HG03575 (cell line): ENCODE results near the gene RAD51B.

Source experiments
- ATAC-seq: cut with Tn5 transposase; IDR thresholded peaks from one replicate; pipeline ENCODE4 v1.9.1; 2021; ENCODE audit not compliant: unreplicated experiment, insufficient number of reproducible peaks, low FRiP score; ENCODE audit errors: extremely low read depth

RAD51B gene

DNA sequence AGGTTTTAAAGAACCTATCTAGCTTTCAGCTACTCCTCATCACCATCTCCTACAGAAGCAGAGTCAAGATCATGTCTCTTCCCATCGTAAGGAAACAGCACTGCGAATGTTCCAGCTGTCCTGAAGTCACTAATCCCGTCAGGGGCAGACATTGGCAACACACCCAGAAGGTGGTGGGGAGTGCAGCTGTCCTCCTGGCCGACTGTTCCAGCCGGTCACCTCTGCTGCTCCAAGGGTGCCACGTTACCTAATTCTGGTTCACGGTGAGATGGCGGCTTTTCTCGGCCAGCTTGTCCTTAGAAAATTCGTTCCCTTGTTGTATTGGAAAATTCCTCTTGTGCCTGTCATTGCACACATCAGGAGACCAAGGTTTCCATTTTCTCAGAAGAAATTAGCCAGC, 777.1 kb downstream of the RAD51B start:
- ATAC-seq: no peak

- no peak for ATAC-seq
These were observed 778.5 kb downstream of the RAD51B start for GRCh38 chr14:68598089-68598488.

GRCh38 chr14:68598621-68599447, 779.3 kb downstream of the RAD51B start:
- no peak for ATAC-seq

GRCh38 chr14:68599896-68600610, 780.5 kb downstream of the RAD51B start:
- ATAC-seq: no peak

GRCh38 chr14:68602507-68602906, 782.9 kb downstream of the RAD51B start:
- ATAC-seq: no peak

DNA sequence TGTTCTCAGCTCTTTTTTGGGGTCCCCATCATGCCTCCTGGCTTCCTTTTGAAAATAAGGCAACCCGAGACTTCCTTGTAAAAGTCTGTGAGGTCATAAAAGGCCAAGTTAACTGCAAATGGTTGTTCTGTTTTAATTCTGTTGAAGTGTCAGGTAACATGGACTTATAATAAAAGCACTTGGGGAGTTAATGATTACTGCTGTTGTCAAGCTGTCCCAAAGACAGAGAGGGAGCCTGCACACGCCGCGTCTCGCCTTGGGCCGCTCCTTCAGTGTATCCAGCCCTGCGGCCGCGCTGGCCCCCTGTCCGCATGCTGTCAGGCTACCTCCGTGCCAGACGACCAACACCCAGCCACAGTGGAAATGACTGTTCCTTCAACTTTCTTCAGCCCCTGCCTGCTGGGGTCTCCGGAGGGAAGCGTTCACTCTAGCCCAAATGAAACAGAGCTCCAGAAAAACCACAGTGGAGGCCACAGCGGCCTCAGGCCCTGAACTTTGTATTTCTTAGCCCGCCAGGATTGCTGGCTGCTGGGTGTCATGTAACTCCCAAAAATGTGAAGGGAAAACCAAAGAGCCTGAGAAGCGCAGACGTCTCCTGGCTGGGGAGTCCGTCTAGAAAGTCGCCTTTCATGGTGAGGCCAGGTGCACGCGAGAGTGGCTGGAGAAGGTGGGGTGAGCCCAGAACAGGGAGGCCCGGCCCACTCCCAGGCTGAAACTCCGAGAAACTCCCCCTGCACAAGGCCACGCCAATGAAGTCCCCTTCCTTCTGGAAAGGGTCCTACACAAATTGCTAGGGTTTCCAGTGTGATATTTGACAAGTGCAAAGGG, 784.2 kb downstream of the RAD51B start:
- no peak for ATAC-seq

DNA sequence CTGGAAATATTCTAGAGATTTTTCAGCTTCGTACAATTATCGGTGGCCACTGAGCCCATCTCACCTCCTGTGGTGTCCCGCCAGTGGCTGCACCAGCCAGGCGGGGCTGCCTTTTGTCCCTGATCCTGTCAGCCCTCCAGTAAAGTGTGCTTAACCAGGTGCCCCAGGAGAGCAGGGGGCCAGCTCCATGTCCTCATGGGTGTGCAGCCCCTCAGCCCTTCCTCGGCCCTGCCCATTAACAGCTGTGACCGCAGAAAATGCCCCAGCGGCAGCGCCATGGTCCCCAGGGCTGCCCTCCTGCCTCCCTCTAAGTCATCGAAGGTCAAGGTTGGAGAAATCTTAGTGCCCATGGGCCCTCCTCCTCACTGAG, 784.8 kb downstream of the RAD51B start:
- no peak for ATAC-seq

GRCh38 chr14:68604822-68605221, 785.2 kb downstream of the RAD51B start:
- ATAC-seq: no peak

- no peak for ATAC-seq
These were observed 786.6 kb downstream of the RAD51B start for GRCh38 chr14:68606176-68606575.

- ATAC-seq: no peak
These were observed 787.1 kb downstream of the RAD51B start for GRCh38 chr14:68606644-68607043.

DNA sequence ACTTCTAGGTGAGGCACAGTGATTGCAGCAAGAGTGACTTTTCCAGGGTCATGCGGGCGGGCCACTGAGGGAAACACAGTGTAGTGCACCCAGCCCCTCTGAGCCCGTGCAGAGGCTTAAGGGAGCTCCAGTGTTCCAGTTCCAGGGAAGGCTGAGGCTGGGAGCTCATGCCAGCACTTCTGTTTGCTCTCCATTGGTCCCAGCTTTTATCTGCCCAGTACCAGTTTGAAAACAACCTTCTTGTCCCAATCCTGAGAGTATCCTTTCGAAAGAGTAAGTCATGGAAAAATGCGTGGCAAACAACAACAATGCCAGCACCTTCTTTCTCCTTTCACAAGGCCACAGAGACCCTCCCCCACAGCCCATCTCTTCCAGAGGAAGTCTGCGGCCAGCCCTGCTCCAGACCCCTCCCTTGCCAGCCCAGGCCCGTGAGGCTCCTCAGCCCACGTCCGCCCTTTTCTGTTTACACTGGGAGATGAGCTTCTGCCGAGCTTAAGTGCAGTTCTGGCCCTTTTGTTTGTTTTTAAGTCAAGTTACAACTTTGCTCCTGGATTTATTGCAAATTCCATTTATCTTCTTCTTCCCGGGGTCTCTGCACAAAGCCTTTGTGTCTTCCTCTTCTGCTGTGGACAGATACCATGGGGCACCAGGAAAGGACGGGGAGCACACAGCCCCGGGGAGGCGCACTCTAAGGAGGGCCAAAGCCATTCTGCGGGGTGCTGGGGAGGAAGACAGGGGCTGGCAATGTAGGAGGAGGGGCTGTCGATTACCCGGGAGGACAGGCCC, 787.7 kb downstream of the RAD51B start:
- no peak for ATAC-seq

- ATAC-seq: no peak
These were observed 788.4 kb downstream of the RAD51B start for GRCh38 chr14:68607867-68608573.

DNA sequence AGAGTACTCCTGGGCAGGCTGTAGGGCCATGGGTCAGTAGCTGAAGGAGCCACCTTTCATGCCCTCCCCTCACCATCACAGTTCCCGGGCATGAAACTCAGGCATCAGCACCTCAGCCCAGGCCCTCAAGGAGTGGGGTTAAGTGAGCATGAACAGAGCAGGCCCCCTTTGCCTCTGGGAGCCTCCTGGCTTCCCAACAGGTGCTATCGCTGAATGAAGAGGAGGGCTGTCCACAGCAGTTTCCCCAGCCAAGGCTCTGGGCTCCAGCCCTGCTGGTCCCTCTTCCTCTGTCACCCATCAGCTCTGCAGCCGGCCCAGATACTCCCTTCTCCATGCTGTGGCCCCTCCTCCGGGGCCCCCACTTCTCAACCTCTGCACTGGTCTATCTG, 789.0 kb downstream of the RAD51B start:
- ATAC-seq: no peak

- ATAC-seq: no peak
These were observed 789.4 kb downstream of the RAD51B start for GRCh38 chr14:68609012-68609411.

- no peak for ATAC-seq
These were observed 790.7 kb downstream of the RAD51B start for GRCh38 chr14:68610251-68610793.

- no peak for ATAC-seq
These were observed 792.0 kb downstream of the RAD51B start for GRCh38 chr14:68611599-68611998.

- ATAC-seq: no peak
These were observed 792.5 kb downstream of the RAD51B start for GRCh38 chr14:68612049-68612448.

GRCh38 chr14:68616221-68616902, 796.8 kb downstream of the RAD51B start:
- no peak for ATAC-seq
